ENCODE data around the gene SMAD1. TPM values are rescaled to one million over a fixed set of nuclear protein-coding genes. Genes with fewer than 3 reads are reported as not detected.

SMAD1 gene
- total and polyA plus RNA-seq, 2 donors (not counting 1 experiment from before 2014, with no cell fraction given) = 13.0 to 25.1 TPM

DNA sequence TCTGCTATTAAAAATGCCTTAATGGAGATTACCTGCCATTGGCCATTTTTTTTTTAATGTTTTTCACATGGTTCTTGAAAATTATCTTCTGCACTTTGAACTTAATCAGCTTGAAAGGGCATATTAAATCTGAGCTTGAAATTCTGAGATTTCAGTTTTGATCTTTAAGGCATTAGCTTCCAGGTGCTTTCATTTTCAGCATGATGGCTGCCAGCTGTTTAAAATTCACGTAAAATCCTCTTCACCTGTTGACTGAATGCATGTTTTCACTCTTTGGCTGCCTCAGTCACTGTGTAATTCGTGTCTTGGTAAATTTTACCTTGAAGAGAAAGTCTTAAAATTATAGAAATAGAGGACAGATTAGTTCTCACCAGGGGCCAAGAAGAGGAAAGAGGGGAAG is 39.6 kb downstream of the SMAD1 start:
- Histone ChIP-seq H3K9me3 (ENCODE audit: control insufficient read depth, insufficient read depth, low read depth, low read length) (no peaks in the 10 kb centered on the region), H2AFZ (ENCODE audit: low read length) (no peak overlapping the region), H4K20me1 (ENCODE audit: control insufficient read depth, extremely low read depth, insufficient read depth, low read length) (no peaks in the 10 kb centered on the region), H3K27ac (ENCODE audit: insufficient read depth, low read length) (no peak overlapping the region), H3K4me1 (ENCODE audit: control insufficient read depth, extremely low read depth, insufficient read depth, low read length) (no peaks in the 10 kb centered on the region), H3K9ac (ENCODE audit: insufficient read depth, low read length) (no peak overlapping the region), H3K27me3 (ENCODE audit: control insufficient read depth, insufficient read depth, low read length) (no peaks in the 10 kb centered on the region), H3K4me3 (replicated peaks in 1 of 4; ENCODE audit: control extremely low read depth in 1 of 4, insufficient read depth in 1 of 4, low read depth in 3 of 4, low read length in 4 of 4) (no peak overlapping the region), H3K4me2 (ENCODE audit: extremely low read depth, insufficient read depth, low read length) (no peak overlapping the region), H3K36me3 (ENCODE audit: control insufficient read depth, insufficient read depth, low read length) (no peaks in the 10 kb centered on the region), H3K79me2 (ENCODE audit: control insufficient read depth, insufficient read depth, low read length) (no peaks in the 10 kb centered on the region)
- DNase-seq (ENCODE audit: low read depth in 2 of 2) = no peak
- TF ChIP-seq, protein P1, sequence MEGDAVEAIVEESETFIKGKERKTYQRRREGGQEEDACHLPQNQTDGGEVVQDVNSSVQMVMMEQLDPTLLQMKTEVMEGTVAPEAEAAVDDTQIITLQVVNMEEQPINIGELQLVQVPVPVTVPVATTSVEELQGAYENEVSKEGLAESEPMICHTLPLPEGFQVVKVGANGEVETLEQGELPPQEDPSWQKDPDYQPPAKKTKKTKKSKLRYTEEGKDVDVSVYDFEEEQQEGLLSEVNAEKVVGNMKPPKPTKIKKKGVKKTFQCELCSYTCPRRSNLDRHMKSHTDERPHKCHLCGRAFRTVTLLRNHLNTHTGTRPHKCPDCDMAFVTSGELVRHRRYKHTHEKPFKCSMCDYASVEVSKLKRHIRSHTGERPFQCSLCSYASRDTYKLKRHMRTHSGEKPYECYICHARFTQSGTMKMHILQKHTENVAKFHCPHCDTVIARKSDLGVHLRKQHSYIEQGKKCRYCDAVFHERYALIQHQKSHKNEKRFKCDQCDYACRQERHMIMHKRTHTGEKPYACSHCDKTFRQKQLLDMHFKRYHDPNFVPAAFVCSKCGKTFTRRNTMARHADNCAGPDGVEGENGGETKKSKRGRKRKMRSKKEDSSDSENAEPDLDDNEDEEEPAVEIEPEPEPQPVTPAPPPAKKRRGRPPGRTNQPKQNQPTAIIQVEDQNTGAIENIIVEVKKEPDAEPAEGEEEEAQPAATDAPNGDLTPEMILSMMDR (conservative IDR thresholded peaks at IDR 0.05 in 1 of 2, IDR thresholded peaks at IDR 0.05 in 1 of 2; ENCODE audit: low read depth in 1 of 2, low read length in 2 of 2) = no peak
- no peak for TF ChIP-seq EZH2 (IDR thresholded peaks at IDR 0.05; ENCODE audit: low read length, missing control alignments)

GRCh38 chr4:145523117-145523516 is 41.5 kb downstream of the SMAD1 start:
- Histone ChIP-seq H3K79me2 (ENCODE audit: control insufficient read depth, insufficient read depth, low read length) (no peaks in the 10 kb centered on the region), H2AFZ (ENCODE audit: low read length) (no peak overlapping the region), H3K9ac (ENCODE audit: insufficient read depth, low read length) (no peak overlapping the region), H4K20me1 (ENCODE audit: control insufficient read depth, extremely low read depth, insufficient read depth, low read length) (no peaks in the 10 kb centered on the region), H3K27ac (ENCODE audit: insufficient read depth, low read length) (no peak overlapping the region), H3K9me3 (ENCODE audit: control insufficient read depth, insufficient read depth, low read depth, low read length) (no peaks in the 10 kb centered on the region), H3K27me3 (ENCODE audit: control insufficient read depth, insufficient read depth, low read length) (no peaks in the 10 kb centered on the region), H3K36me3 (ENCODE audit: control insufficient read depth, insufficient read depth, low read length) (no peaks in the 10 kb centered on the region), H3K4me1 (ENCODE audit: control insufficient read depth, extremely low read depth, insufficient read depth, low read length) (no peaks in the 10 kb centered on the region), H3K4me2 (ENCODE audit: extremely low read depth, insufficient read depth, low read length) (no peak overlapping the region), H3K4me3 (replicated peaks in 1 of 4; ENCODE audit: control extremely low read depth in 1 of 4, insufficient read depth in 1 of 4, low read depth in 3 of 4, low read length in 4 of 4) (no peak overlapping the region)
- peak; percentile 14 to 56 for DNase-seq (ENCODE audit: low read depth in 2 of 2)
- TF ChIP-seq EZH2 (IDR thresholded peaks at IDR 0.05; ENCODE audit: low read length, missing control alignments) = no peak
- TF ChIP-seq, protein P1 (conservative IDR thresholded peaks at IDR 0.05 in 1 of 2, IDR thresholded peaks at IDR 0.05 in 1 of 2; ENCODE audit: low read depth in 1 of 2, low read length in 2 of 2) = no peak

DNA sequence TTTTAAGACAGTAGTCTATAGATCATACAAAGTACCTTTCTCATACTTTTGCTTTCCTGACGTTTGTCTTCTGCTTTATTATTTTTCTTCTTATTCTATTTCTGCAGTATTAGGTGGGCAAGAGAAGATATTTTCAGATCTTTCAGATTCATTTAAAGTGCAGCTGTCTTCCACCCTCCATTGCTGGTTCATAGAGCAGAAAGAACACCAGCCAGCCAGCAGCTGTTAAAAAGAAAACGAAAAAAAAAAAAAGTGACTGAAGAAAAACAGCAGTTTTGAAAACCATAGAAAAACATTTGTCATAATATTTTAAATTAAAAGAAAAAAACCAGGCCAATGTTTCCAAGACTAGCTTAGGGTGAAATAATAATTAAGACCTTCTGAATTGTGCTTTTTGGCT is 42.9 kb downstream of the SMAD1 start:
- Histone ChIP-seq H3K36me3 (ENCODE audit: control insufficient read depth, insufficient read depth, low read length) (no peaks in the 10 kb centered on the region), H3K9ac (ENCODE audit: insufficient read depth, low read length) (no peak overlapping the region), H3K4me1 (ENCODE audit: control insufficient read depth, extremely low read depth, insufficient read depth, low read length) (no peaks in the 10 kb centered on the region), H4K20me1 (ENCODE audit: control insufficient read depth, extremely low read depth, insufficient read depth, low read length) (no peaks in the 10 kb centered on the region), H3K27ac (ENCODE audit: insufficient read depth, low read length) (no peak overlapping the region), H3K4me2 (ENCODE audit: extremely low read depth, insufficient read depth, low read length) (peak overlapping the region; percentile 68), H3K27me3 (ENCODE audit: control insufficient read depth, insufficient read depth, low read length) (no peaks in the 10 kb centered on the region), H3K79me2 (ENCODE audit: control insufficient read depth, insufficient read depth, low read length) (no peaks in the 10 kb centered on the region), H3K4me3 (replicated peaks in 1 of 4; ENCODE audit: control extremely low read depth in 1 of 4, insufficient read depth in 1 of 4, low read depth in 3 of 4, low read length in 4 of 4) (no peak overlapping the region), H3K9me3 (ENCODE audit: control insufficient read depth, insufficient read depth, low read depth, low read length) (no peaks in the 10 kb centered on the region), H2AFZ (ENCODE audit: low read length) (no peak overlapping the region)
- DNase-seq (ENCODE audit: low read depth in 2 of 2) = no peak
- TF ChIP-seq, protein P1 (conservative IDR thresholded peaks at IDR 0.05 in 1 of 2, IDR thresholded peaks at IDR 0.05 in 1 of 2; ENCODE audit: low read depth in 1 of 2, low read length in 2 of 2) = no peak
- TF ChIP-seq EZH2 (IDR thresholded peaks at IDR 0.05; ENCODE audit: low read length, missing control alignments) = no peak
